GM18870 (cell line): ENCODE measurements around the gene TMEM100.

Experiments used
- ATAC-seq: cut with Tn5 transposase; IDR thresholded peaks from one replicate; pipeline ENCODE4 v1.9.1; 2021; ENCODE audit warnings: moderate library complexity; ENCODE audit not compliant: unreplicated experiment

Gene TMEM100

DNA sequence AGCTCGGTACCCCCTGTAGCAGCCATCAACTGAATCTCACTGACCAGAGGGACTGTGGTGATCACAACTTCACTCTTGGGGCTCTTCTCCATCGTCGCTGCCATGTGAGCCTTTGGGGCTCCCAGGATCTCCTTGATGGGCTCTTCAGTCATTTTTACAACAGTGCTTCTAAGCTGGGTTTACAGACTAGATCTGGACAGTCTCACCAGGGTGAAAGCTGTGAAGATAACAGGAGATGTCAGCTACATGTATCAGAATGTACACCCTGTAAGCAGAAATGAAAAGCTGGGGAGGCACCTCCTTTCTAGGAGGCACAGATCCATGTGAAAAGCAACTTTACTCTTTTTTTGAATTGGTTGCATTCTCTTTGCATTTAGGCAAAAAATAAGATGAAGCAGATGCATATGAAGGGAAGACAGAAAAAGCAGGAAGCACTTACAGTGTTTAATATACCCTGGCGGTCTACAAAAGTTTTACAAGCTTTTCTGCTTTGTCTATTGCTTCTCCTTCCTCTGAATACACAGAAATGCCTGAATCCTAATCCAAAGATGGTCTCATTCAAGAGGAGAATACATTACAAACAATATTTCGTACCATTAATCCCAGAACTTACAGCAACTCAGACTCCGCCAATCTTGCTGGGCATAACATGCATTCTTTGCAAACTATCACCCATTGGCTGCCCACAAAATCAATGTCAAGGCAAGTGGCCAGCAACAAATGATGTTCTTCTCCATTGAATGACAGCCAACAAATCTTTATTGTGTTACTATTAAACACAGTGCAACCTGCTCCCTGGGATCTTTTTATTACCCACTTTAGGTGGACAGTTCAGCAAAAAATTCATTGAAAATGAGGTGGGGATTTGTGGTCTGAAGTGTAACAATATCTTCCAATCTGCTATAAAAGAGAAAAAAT, 1.5 kb downstream of the TMEM100 start:
- ATAC-seq: no peak

DNA sequence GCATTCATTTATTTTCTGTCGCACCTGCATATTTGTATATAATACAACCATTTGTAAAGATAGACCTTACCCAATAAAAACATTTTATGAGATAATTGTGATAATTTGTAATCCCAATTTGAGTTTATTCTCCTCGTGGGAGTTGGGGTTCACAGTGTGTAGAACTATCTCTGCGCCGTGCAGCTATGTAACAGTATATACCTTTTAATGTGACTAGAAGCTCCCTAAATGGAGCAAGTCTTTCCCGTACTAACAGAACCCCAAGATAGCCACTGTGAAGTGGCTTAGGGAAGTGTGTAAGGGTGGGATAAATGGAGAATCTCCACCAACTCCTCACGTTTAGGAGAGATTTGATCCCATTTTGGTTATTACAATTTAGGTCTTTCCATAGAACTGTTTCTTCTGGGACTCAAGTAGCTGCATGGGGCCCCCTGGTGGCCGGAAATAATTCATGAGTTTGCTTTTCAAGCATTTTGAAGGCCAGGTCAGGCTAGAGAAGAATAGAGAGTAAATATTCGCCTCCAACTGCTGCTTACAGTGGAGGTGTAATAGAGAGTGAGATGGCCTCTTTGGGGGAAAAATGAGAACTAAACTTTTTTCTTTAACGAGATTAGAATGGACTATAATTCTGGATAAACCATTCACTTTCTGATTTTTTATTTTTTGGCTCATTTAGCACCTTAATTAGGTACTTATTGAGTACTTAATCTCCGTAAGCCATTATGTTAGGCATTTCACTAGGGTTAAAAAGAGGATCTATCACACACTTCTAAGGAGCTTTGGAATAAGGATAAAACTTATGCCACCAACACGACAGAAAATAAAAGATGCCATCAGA, 4.5 kb downstream of the TMEM100 start:
- ATAC-seq: no peak

DNA sequence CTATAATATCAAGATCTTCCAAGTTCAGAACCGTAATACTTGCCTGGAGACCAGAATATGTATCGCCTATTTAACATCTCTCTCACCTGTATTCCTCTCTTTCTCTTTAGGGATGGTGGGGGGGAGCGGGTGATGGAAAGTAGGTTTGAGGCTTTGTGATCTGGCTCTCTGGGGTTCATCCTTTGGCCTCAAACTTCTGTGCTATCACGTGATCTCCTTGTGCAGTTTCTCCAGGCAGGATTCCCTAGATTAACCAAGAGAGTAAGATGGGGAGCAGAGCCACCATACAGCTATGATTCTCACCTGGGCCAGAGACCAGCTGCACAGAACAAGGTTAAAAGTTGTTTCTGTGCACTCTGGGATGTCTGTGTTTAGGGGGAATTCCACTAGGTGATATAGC, 5.2 kb downstream of the TMEM100 start:
- ATAC-seq: no peak

DNA sequence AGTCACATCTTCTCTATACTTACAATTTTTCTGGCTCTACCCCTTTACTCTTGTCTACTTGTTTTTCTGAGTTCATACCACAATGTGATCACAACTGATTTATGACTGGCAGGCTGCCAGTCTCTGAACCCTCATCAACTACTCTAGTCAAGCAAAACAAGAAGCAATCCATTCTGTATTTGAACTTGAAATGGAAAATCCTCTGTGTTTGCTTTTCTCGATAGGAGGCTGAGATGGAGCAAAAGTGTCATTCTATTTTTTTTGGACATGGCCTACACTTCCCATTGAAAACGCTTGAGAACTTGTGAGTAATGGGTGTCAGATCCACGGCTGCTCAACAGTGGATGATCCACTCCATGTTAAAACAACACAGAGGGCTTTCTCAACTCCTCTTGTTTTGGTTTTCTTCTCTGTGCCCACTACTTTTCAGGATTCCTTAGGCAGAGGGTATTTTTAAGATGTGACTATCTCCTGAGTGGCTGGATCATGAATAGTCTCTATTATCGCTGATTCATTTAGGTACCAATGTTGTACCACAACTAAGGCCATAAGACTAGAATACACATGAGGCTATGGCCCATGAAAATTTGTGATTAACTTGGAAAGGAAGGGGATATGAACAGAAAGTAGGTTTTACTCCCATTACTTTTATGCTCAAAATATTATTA, 11.7 kb downstream of the TMEM100 start:
- ATAC-seq: no peak

DNA sequence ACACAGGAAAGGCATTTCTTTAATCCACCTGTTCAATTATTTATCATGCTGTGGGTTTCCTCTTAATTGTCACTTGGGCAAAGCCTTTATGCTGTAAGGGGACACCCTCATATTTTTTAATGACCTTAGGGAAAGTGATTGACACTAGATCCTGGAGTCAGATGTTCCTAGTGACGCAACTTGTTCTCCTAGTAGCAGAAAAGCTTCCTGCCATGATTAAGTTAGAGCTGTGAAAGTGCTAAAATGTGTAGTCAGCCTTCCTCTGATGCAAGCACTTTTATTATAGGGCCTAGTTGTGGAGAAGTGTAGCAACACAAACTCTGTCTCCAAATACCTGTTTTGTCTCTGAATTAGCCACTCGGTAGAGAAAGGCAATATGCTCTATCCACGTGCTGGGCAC, 12.3 kb downstream of the TMEM100 start:
- no peak for ATAC-seq

DNA sequence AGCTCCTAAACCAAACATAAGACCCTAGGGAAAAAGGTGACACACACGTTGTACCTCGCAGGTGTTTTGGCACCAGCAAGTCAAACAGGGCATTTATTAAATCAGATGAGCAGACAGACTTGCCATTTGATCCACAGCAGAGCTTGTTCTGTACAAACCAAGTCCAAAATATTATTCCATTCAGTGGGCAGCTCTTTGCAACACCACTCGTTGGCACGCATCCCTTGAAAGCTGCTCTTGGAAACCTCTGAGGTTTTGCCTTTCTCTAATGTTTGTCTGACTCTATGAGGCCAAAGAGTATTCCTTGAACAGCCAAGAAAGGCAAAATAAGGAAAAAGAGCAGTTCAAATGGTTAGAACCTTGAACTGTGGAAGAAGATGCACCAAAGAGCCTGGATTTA, 12.7 kb downstream of the TMEM100 start:
- no peak for ATAC-seq

DNA sequence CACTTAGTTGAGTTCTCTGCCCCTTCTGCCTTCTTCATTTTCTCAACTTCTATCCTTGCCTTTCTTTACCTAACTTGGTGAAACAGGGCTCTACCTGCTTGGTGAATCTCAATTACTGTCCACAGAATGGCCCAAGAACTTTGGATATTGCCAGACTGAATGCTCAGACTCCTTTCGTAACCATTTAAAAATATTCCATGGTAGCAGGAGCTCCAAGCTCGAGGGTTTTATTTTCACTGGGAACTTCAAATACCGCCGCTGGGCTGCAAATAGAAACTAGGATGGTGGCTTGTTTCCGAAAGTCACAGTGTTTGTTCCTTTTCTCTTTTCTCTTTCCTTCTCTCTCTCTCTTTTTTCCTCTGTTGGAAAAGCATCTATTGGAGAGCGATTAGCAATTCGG, 13.2 kb downstream of the TMEM100 start:
- no peak for ATAC-seq

DNA sequence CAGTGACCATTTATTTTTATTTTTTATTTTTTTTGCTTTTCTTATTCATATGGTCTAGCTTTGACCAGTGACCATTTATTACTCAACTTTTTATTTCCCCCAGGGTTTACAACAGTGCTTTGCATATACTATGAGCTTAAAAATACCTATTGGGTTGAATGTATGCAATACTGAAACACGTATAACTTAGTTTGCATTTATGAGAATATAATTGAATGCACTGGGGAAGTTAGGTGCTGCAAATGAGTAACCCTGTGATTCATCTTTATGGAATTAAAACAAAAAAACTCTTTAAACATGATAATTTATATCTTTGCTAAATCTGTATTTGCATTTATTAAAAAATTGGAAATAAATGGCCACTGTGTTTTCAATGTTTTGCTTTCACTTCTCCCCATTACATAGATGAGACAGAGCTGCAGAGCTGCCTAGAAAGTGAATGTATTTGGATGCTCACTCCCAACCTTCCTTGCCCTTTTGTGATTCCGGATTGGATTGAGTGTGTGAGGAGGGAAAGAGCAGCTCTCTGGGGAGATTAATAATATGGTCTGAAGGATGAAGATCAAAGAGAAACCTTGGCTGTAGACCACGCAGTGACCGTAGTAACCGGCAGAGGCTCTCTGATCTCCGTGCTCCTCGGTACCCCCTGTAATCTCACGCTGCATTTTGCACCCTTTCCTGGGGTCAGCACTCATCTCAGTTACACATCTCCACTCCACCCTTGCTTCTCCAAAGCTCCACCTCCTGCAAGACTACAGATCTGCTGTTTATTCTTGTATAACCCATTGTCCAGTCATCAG, 14.3 kb downstream of the TMEM100 start:
- ATAC-seq: no peak

DNA sequence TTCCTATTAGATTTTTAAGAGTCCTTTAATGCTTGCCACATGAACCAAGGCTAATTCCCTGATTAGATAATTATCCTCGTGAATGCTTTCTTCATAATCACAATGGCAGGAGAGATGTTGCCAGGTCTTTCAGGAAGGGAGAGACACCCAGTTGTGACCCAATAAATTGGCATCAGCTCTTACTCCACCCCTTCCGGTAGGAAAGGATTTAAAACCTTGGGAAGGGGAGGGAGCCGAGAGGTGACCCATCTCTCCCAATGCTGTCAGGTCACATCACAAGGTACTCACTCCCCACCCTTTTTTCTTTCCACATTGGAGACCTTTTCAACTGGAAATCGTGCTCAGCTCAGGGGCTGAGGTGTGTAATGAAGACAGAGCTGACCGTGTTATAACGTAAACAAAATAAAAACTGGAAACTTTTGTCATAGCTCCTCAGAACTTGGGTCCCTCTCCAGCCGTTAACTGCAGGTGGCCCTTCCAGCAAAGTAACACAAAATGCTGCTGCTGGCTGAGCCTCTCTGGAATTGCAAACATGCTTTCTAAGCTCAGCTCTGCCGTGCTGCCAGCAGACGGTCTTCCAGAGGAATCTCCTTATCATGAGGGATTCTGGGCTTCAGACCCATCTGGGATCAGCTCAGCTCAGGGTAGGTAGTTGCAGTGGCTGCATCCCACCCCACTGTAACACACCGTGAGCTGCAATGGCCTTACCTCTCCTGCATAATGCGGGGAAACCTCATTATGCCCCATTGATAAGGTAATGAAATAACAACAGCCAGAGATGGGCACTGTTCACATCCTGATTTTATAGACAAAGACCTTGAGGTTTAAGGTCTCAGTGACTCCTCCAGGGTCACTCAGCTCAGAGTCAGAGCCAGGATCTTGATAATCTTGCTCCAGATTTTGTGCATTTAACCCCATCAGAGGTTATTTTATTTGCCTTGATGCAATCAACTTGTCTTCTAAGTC, 15.6 kb downstream of the TMEM100 start:
- no peak for ATAC-seq

DNA sequence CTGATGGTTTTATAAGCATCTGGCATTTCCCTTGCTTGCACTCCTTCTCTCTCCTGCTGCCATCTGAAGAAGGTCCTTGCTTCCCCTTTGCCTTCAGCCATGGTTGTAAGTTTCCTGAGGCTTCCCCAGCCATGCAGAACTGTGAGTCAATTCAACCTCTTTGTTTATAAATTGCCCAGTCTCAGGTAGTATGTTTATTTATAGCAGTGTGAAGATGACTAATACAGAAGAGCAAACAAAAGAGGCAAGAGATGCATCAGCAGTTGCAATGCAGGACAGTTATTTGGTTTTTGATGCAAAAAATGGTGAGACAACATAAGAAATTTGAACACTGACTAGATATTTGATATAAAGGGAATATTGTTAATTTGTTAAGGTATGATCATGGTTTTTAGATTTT, 16.8 kb downstream of the TMEM100 start:
- peak; percentile 97 for ATAC-seq

DNA sequence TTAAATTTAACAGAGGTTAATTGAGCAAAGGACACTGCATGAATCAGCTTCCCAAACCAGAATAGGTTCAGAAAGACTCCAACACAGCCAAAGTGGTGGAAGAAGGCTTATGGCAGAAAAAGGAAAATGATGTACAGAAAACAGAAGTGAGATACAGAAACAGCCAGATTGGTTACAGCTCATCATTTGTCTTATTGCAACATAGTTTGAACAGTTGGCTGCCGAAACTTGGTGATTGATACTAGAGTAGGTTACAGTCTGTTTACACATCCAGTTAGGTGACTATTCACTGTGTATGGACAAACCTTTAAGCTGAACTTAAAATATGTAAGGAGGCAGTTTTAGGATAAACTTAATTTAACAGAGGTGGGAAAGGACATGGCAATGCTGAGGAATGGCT, 18.3 kb downstream of the TMEM100 start:
- ATAC-seq: no peak

DNA sequence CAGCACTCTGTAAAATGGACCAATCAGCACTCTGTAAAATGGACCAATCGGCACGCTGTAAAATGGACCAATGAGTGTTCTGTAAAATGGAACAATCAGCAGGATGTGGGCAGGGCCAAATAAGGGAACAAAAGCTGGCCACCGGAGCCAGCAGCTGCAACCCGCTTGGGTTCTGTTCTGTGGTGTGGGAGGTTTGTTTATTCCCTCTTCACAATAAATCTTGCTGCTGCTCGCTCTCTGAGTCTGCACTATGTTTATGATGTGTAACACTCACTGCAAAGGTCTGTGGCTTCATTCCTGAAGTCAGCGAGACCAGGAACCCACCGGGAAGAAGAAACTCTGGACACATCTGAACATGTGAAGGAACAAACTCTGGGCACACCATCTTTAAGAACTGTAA, 20.5 kb downstream of the TMEM100 start:
- ATAC-seq: no peak

DNA sequence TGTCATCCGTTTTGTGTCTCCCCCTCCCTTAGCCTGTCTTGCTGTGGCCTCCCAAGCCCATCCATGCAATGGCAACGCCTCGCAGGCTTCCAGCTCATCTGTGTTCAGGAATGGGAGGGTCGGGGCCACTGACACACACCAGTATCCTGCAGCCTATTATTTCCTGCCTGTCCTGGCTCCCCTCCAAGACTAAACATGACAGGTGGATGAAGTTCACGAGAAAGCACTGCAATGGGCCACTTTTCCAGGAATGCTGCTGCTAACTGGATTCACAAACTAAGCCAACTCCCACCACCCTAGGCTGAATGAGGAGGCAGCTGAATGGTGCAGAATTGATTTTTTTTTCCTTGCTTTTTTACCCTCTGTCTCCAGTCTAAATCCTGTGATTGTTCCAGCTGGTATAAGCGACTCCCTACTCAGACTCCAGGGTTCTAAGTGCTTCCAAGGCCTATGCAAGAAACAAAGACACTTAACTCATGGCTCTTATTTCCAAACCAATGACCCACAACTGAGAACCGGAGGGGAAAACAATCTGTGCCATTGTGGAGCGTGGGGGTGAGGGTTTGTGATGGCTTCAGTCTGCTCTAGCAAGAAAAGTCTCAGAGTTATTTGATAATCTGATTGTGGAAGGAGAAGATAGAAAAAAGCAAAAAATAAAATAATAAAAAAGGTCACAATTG, 23.3 kb downstream of the TMEM100 start:
- ATAC-seq: no peak

DNA sequence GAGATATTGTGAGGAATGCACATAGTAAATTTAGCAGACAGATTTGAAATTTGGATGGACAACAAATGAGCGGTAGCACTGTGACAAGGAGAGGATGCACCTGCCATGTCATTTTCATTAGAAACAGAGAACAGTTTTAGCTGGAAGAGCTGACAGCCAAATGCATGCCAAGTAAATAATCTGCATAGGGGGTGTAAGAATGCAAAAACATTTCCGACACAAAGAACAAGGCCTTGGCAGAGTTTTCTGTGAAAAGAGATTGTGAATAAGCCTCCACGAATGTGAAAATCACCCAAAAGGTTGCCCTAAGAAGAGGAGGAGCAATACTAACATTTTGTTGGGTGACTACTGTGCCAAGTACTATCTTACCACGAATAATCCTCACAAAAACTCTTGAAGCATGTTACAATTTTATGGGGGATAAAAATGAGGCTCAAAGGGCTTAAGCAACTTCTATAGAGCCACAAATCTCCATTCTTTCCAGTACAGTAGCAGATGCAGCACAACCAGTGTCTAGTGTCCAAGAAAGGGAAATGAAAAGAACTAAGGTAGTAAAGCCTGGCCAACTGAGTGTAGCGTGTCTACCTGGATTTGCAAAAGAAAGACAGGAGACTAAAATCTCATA, 28.3 kb downstream of the TMEM100 start:
- no peak for ATAC-seq

DNA sequence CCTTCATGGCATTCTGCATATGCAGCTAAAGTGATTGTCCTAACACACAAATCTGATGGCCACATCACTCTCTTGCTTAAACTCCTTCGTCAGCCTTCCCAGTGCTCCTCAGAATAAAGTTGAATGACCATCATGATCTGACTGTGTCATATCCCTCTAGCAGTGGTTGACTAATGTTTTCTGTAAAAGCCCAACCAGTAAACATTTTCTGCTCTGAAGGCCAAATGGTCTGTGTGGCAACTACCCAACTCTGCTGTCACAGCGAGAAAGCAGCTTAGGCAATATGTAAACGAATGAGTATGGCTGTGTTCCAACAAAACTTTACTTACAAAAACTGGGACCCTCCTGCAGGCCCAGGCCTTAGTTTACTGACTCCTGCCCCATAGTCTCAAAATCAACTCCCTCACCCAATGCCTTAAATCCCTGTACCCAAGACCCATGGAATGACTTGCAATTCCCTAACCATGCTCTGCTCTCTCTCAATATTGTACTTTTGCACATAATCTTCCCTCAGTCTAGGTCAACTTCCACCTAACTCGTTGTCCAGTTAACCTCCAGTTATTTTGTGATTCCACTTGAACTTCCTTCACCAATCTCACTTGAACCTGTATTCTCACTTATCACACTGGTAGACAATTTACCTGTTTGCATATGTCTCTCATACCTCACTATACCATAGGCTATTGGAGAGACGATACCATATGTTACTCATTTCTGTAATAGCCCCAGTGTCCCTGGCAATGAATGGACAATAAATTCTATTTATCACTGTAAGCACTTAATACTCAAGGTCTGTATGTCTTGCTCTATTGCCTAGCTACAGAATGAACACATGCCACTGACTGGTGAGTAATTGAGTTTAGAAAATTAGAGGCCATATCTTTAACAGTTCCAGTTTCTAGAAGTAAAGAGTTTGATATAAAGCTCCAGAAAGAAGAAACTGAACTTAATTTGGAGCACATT, 29.1 kb downstream of the TMEM100 start:
- ATAC-seq: no peak

DNA sequence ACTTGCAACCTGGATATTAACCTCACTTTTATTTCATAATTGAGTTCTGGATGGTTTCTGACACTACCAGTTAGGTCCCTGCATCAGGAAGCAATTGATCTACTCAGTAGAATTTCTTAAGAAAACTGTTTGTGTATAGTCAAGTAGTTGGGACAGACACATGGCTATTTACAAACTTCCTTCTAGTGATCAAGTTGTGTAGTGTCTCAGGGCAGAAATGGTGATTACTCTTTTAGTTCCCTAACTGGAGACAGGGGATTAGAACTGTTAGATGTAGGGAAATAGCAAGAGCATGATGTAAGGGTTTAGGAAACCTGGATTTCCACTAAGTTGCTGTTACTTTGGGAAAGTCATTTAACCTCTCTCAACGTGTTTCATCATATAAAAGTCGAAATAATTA, 30.4 kb downstream of the TMEM100 start:
- ATAC-seq: no peak

DNA sequence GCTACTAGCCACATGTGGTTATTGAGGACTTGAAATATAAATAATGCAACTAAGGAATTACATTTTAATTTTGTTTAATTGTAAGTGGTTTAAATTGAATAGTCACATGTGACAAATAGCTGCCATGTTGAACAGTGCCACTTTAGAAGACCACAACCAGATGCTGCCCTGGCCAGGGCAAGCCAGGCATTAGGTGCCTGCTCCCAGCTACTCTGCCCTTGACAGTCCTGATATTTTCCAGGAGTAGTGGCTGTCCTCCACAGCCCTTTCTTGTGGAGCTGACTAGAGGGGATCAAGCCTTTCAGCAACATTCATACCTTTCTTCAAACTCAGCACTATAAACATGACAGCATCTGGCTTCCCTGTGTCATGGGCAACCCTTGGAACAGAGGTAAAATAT, 31.0 kb downstream of the TMEM100 start:
- no peak for ATAC-seq
